HG03139 (cell line): Measurements from ENCODE around the gene C1orf232.

ENCODE experiments used
- ATAC-seq: cut with Tn5 transposase; IDR thresholded peaks from one replicate; pipeline ENCODE4 v1.9.1; 2021; ENCODE audit not compliant: unreplicated experiment

C1orf232 gene

DNA sequence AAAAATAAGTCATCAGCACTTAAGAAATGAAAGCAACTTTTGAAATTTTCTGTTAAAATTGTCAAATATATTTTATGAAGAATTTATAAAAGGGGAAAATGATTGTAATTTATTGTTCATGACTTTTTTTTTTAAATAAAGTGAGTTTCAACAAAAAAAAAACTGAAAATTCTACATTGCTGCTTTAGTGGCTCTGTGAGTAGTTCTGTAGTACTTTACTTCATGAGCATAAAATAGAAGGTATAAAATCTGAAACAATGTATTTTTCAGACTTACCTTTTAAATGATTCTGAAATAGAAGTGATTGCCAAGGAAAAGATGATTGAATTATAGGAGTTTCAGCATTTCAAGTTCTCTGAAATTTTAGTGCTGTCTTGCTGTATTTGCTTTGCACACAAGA lies 43.4 kb downstream of the C1orf232 start:
- no peak for ATAC-seq

DNA sequence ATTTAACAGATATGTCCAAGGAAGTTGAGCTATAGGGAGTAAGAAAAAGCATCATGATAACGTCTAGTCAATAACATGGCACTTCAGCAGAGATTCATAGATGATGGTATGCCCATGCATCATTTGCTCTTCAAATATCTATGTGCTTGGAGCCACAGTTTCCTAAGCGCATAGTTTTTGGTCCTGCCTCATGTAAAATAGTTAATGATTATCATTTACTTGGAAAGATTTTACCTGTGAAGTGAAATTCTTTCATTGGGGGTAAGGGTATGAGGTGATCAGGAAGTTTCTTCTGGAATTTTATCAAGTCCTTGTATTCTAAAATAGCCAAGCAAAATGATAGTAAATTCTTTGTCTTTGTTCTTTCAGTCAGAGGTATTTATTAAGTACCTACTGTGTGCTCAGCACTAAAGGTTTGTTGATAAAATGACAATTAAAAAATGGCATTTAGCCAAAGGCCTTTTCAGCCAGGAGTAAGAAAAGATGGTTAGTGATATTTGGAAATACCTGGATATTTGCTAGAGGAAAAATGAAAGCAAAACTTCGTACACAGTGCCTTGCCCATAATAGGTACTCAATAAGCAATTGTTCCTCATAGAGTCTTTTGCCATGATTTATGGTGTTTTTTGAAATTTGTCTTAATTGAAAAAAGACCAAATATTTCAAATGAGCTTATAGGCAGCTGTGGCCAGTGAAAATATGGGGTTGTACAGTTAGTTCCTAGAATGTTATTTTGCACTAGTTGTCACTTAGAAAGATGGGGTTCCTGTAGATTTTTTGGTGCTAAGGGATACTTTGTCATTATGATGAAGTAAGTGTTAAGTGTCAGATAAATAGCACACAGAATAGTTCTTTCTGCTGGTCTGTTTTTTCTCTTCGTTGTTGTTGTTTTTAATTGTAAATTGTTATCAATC lies 44.1 kb downstream of the C1orf232 start:
- ATAC-seq = no peak

DNA sequence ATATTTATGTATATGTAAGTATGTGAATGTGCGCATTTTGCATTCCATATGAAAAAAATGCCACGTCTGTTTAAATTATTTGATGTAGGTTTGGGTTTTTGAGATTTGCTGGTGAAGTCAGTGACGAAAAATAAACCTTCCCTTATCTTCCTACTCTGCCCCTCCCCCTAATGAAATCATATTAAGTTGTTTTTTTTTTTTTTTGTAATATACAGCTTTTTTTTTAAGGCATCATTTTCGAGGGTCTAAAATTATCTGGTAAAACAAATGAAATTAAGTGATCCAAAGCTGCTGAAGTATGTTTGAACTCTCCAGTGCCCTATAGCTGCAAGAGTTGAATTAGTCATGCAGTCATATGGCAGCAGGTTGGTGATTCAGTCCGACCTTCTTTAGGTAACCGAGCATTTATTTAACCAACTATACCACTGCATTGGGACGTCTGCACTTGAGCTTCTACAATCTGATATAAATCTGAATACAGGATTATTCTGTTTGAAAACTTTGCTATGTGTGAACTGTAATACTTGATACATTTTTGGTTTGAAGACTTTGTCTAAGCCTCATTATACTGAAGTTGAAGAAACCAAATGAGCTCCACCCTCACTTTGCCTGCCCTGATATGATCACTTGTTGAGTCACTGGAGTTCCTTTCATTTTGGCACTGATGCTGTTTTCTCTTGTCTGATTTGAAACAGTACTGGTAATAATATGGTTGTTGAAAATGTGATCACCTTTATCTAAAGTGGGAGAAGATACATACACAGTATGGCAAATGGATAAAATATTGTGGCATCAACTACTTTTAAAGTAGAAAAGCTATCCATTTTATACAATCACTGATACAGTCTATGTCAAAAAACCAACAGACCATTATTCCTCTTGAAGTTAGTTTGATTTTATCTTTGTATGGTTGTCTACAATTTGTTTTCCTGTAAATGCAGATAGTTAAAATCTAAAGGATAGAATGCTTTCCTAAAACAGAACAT lies 45.5 kb downstream of the C1orf232 start:
- ATAC-seq = no peak

DNA sequence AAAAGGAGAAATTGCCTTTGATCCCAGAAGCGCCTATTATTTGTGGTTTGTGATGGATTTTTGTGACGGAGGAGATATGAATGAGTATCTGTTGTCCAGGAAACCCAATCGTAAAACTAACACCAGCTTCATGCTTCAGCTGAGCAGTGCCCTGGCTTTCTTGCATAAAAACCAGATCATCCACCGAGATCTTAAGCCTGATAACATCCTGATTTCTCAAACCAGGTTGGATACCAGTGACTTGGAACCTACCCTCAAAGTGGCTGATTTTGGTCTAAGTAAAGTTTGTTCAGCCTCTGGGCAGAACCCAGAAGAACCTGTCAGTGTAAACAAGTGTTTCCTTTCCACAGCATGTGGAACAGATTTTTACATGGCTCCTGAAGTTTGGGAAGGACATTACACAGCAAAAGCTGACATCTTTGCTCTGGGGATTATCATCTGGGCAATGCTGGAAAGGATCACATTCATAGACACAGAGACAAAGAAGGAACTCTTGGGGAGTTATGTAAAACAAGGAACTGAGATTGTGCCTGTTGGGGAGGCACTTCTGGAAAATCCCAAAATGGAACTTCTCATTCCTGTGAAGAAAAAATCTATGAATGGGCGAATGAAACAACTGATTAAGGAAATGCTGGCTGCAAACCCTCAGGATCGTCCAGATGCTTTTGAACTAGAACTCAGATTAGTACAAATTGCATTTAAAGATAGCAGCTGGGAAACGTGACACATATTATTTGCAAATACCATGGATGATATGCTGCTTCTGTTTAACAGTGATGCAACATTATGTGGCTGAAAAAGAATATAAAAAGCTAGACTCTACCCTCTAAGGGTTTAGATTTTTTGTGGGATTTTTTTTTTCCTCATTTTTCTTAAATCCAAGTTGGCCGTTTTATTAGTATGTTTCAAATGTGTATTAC lies 46.6 kb downstream of the C1orf232 start:
- no peak for ATAC-seq

DNA sequence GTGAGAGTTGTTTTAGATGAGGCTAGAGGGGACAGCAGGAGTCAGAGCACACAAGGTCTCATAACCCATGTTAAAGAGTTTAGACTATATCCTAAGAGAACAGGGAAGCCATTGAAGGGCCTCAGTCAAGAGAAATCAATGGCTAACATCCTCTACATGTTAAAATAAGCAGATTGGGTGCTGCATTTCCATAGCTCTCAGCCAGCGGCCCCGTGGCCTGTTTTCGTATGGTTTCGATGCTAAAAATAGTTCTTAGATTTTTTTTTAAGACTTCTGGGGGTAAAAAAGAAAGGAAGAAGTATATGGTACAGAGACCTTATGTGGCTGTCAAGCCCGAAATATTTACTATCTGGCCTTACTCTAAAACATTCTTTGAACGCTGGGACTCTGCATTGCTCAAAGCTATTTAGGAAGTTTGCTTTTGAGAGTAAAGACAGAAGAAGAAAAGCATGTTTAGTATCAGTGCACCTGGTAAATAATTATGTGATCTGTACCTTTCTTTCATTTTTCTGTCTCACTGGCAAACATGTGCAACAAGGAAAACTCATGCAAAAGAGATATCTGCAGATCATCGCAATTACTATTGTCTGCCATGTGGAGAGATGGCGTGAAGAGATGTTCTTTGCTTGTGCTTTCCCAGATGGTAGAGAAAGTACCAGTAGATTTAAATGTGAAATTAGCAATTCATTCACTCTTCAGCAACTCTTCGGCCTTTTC lies 48.7 kb downstream of the C1orf232 start:
- no peak for ATAC-seq

DNA sequence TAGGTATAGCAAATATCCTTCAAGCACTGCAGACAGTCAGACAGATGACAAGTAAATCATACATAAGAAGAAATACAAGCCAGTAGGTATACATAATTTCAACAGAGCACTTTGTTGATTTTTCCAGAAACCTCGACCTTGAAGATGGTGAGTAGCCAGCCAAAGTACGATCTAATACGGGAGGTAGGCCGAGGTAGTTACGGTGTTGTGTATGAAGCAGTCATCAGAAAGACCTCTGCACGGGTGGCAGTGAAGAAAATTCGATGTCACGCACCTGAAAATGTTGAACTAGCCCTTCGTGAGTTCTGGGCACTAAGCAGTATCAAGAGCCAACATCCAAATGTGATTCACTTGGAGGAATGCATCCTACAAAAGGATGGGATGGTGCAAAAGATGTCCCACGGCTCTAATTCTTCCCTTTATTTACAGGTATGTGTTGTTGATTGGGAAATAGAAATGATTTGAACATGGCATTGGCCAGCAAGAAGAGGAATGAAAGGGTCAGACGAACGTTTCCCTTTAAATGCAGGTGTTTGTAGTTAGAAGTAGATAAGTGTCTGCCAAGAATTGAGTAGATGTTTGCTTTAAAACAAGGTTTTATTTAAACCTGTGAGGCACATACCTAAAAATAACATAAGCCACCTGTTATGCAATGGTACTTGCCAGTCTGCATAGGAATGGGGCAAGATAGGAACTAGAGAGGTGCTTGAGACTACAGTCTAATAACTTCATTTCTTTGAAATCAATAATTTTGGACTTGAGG lies 54.4 kb downstream of the C1orf232 start:
- no peak for ATAC-seq
